A673 (cell line): Measurements from ENCODE around the gene GPALPP1. TPM values are rescaled to one million over a fixed set of nuclear protein-coding genes. Genes with fewer than 3 reads are reported as not detected.
A peak's percentile ranks its signal among the peaks of the same experiment; 100 is the strongest.
"Not testable (repeated sequence)": the region's sequence is repeated elsewhere in the genome, so short reads cannot be mapped to it uniquely, and the experiment has no call there.

Experiments used
- Bru-seq: library from RNA; stranded (reverse); fragments of 400-500 nt; gene quantifications from one replicate; lab custom pipeline; 2021; lab: Mats Ljungman, UMichigan
- BruChase-seq, 2 experiments: library from RNA; stranded (reverse); fragments of 400-500 nt; gene quantifications; one replicate each; lab custom pipeline; 2021; lab: Mats Ljungman, UMichigan
- BruUV-seq: library from RNA; stranded (reverse); fragments of 400-500 nt; replicated peaks from 2 replicates; lab custom pipeline; 2021; lab: Mats Ljungman, UMichigan
- CTCF ChIA-PET: fragments of 300-600 bp; sonication (Branson Sonifier 250); formaldehyde crosslinking; loops from one replicate; lab custom pipeline; 2022; ENCODE audit warnings: antibody characterized with exemption; lab: Charles Lee
- POLR2A ChIA-PET: fragments of 300-600 bp; sonication (Branson Sonifier 250); formaldehyde crosslinking; loops from one replicate; lab custom pipeline; 2022; ENCODE audit warnings: antibody characterized with exemption; ENCODE audit not compliant: low non-redundant PET; lab: Charles Lee
- DNase-seq: peaks from one replicate; pipeline ENCODE4 v3.0.0-alpha.2; 2015; ENCODE audit warnings: low spot score
- H3K27ac ChIP-seq: fragments of 200-600 bp; sonication (generic); 2 replicates; pipeline ENCODE4 v1.5.1; 2016; ENCODE audit warnings: mixed run types, low read depth, mild to moderate bottlenecking, mixed read lengths, antibody characterized with exemption, low read length; ENCODE audit not compliant: poor library complexity, severe bottlenecking
- H3K27me3 ChIP-seq: fragments of 200-600 bp; sonication (generic); replicated peaks from 2 replicates; pipeline ENCODE4 v1.6.1; 2017; ENCODE audit warnings: mixed run types, low read depth, mild to moderate bottlenecking, mixed read lengths, antibody characterized with exemption, low read length; ENCODE audit not compliant: insufficient read depth, poor library complexity
- H3K36me3 ChIP-seq: fragments of 200-600 bp; sonication (generic); 2 replicates; pipeline ENCODE4 v1.6.1; 2016; ENCODE audit warnings: mixed run types, mild to moderate bottlenecking, mixed read lengths, antibody characterized with exemption, low read length; ENCODE audit not compliant: insufficient read depth, poor library complexity, severe bottlenecking
- H3K4me1 ChIP-seq: fragments of 200-600 bp; sonication (generic); 2 replicates; pipeline ENCODE4 v1.6.1; 2017; ENCODE audit warnings: mixed run types, mild to moderate bottlenecking, mixed read lengths, antibody characterized with exemption, low read length; ENCODE audit not compliant: insufficient read depth, poor library complexity, severe bottlenecking
- H3K4me3 ChIP-seq: fragments of 200-600 bp; sonication (generic); 2 replicates; pipeline ENCODE4 v1.5.1; 2016; ENCODE audit warnings: low read depth, mixed run types, mild to moderate bottlenecking, mixed read lengths, low read length; ENCODE audit not compliant: poor library complexity, severe bottlenecking
- H3K9me3 ChIP-seq: fragments of 200-600 bp; sonication (generic); 2 replicates; pipeline ENCODE4 v1.6.1; 2016; ENCODE audit warnings: mixed run types, low read depth, mild to moderate bottlenecking, mixed read lengths, antibody characterized with exemption, low read length; ENCODE audit not compliant: poor library complexity, severe bottlenecking
- CTCF ChIP-seq: fragments of 300-800, 200-600 bp; sonication (generic); conservative IDR thresholded peaks from 2 replicates; pipeline ENCODE4 v1.5.1; 2017; ENCODE audit warnings: low read depth, mild to moderate bottlenecking, antibody characterized with exemption, low read length, moderate library complexity, mixed read lengths
- EZH2 ChIP-seq: fragments of 200-600 bp; sonication (generic); IDR thresholded peaks from 2 replicates; pipeline ENCODE4 v1.6.1; 2017; ENCODE audit warnings: borderline replicate concordance, low read depth, mild to moderate bottlenecking, mixed read lengths, antibody characterized with exemption, low read length; ENCODE audit not compliant: poor library complexity, severe bottlenecking
- intact Hi-C: fragments of 100-400 bp; cut with micrococcal nuclease; formaldehyde crosslinking; loops from one replicate; pipeline ENCODE4 v1.10.0; 2022; ENCODE audit not compliant: unreplicated experiment
- long read RNA-seq: library from polyadenylated mRNA; stranded (forward); transcript quantifications from one replicate; pipeline ENCODE4 v2.0.0, GENCODE V29; 2022
- total RNA-seq: library from RNA; stranded (reverse); gene quantifications from 2 replicates; pipeline ENCODE4 v1.2.3, GENCODE V29; 2021

Gene GPALPP1, protein sequence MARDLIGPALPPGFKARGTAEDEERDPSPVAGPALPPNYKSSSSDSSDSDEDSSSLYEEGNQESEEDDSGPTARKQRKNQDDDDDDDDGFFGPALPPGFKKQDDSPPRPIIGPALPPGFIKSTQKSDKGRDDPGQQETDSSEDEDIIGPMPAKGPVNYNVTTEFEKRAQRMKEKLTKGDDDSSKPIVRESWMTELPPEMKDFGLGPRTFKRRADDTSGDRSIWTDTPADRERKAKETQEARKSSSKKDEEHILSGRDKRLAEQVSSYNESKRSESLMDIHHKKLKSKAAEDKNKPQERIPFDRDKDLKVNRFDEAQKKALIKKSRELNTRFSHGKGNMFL
- total RNA-seq, result 29.7 and 33.8 TPM in 2 replicates
- percentile 75 among the genes with signal in this experiment for Bru-seq, nascent RNA
- BruChase-seq, experiment 1, labeled RNA remaining after a 2-hour chase, result percentile 75 among the genes with signal in this experiment
- BruChase-seq, experiment 2, labeled RNA remaining after a 6-hour chase, result percentile 75 among the genes with signal in this experiment
- long read RNA-seq, transcript GPALPP1-203 (8 exons, 1,393 nt), result major isoform, 8 of 26 reads
- long read RNA-seq, partial matches to known transcripts, result 10 of 26 reads
- long read RNA-seq, other reads (novel, unspliced or antisense), result 6 of 26 reads

- POLR2A ChIA-PET, result no interaction called here
Observed at GRCh38 chr13:44989071-44989889, at the start of gene GPALPP1, which contains the start of gene NUFIP1. Gene GPALPP1, plus strand, starts transcription at chr13:44989538. Its CDS starts 117 bp downstream, at chr13:44989655. Gene NUFIP1, minus strand, starts transcription at chr13:44989471. Its CDS starts 35 bp downstream, at chr13:44989436.

DNA sequence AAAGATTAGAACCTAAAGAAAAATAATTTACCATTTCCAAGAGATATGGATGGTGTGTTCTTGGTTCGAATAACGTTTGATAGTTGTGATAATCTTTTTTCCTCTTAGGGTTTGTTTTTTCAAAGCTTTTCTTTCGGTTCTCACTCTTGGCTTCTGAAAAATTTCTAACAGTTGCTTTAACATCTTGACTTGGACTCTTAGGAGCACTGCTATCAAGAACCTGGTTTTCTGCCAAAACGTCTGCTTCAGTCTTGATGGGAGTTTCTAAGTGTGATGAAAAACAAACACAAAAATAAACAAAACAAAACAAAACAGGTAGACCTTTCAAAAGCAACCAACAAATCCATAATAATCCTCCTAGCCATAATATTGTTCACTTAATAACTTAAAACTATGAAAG lies 45.9 kb upstream of the GPALPP1 start:
- CTCF ChIA-PET, BruUV-seq, intact Hi-C loops, H3K4me3 ChIP-seq, DNase-seq, H3K9me3 ChIP-seq, H3K4me1 ChIP-seq, POLR2A ChIA-PET, H3K27ac ChIP-seq, H3K27me3 ChIP-seq: not testable (repeated sequence)
- H3K36me3 ChIP-seq, result peaks cover 11% of the 10 kb centered on the region

More at GRCh38 chr13:44989071-44989889, at the start of gene GPALPP1, which contains the start of gene NUFIP1:
- peak; percentile 97 for DNase-seq
- Histone ChIP-seq H3K27ac (peak within 1 kb of the TSS; percentile 82), H3K27me3 (no peaks in the 10 kb centered on the region), H3K36me3 (no peaks in the 10 kb centered on the region), H3K4me3 (peak within 1 kb of the TSS; percentile 89), H3K9me3 (no peaks in the 10 kb centered on the region), H3K4me1 (peaks cover 7% of the 10 kb centered on the region)
- TF ChIP-seq CTCF (no peak), EZH2 (no peak)
- no TSS peak for BruUV-seq
- intact Hi-C loops, result no loop called here
- CTCF ChIA-PET, result no interaction called here

- BruUV-seq, result no TSS peak
- H3K27ac ChIP-seq, result no peak overlapping the region
- H3K27me3 ChIP-seq, result no peaks in the 10 kb centered on the region
- TF ChIP-seq CTCF (no peak), EZH2 (no peak)
- no peak for DNase-seq
- intact Hi-C loops, result no loop called here
- no peaks in the 10 kb centered on the region for H3K4me1 ChIP-seq
- no peak overlapping the region for H3K4me3 ChIP-seq
- POLR2A ChIA-PET, result no interaction called here
- H3K9me3 ChIP-seq, result no peaks in the 10 kb centered on the region
- CTCF ChIA-PET, result no interaction called here
- H3K36me3 ChIP-seq, result no peaks in the 10 kb centered on the region
Observed at GRCh38 chr13:44951184-44951583, 38.2 kb upstream of the GPALPP1 start.
